ENCODE data around the gene LIFR.

- TF ChIP-seq CTCF (IDR thresholded peaks at IDR 0.05) (no peak), ZFX (IDR thresholded peaks at IDR 0.05; ENCODE audit: borderline replicate concordance) (no peak)
Observed at GRCh38 chr5:38527475-38527874, 29.0 kb downstream of the LIFR start.

All from 22Rv1 (cell line).